ENCODE measurements around the gene TRABD2A.
"Not testable (repeated sequence)": the region's sequence is repeated elsewhere in the genome, so short reads cannot be mapped to it uniquely, and the experiment has no call there.

Gene TRABD2A

GRCh38 chr2:84878896-84879583, 1.8 kb downstream of the TRABD2A start:
- DNase-seq, result no peak

GRCh38 chr2:84878459-84878858, 2.4 kb downstream of the TRABD2A start:
- DNase-seq, result no peak

GRCh38 chr2:84876369-84876768, 4.5 kb downstream of the TRABD2A start:
- no peak for DNase-seq

GRCh38 chr2:84875619-84876018, 5.3 kb downstream of the TRABD2A start:
- not testable (repeated sequence) for DNase-seq

- DNase-seq, result no peak
Measured at GRCh38 chr2:84875213-84875560, 5.7 kb downstream of the TRABD2A start.

GRCh38 chr2:84874381-84875212, 6.3 kb downstream of the TRABD2A start:
- no peak for DNase-seq

GRCh38 chr2:84873350-84873749, 7.5 kb downstream of the TRABD2A start:
- no peak for DNase-seq

GRCh38 chr2:84872691-84873090, 8.2 kb downstream of the TRABD2A start:
- not testable (repeated sequence) for DNase-seq

- DNase-seq, result no peak
Measured at GRCh38 chr2:84870306-84870705, 10.6 kb downstream of the TRABD2A start.

GRCh38 chr2:84868327-84868726, 12.6 kb downstream of the TRABD2A start:
- DNase-seq, result not testable (repeated sequence)

- DNase-seq, result no peak
Measured at GRCh38 chr2:84866122-84866521, 14.8 kb downstream of the TRABD2A start.

GRCh38 chr2:84865181-84865783, 15.6 kb downstream of the TRABD2A start:
- DNase-seq, result no peak

- DNase-seq, result no peak
Measured at GRCh38 chr2:84862006-84862405, 18.9 kb downstream of the TRABD2A start.

GRCh38 chr2:84861539-84861938, 19.3 kb downstream of the TRABD2A start:
- no peak for DNase-seq

GRCh38 chr2:84858937-84859336, 21.9 kb downstream of the TRABD2A start:
- DNase-seq, result no peak

- no peak for DNase-seq
Measured at GRCh38 chr2:84858123-84858522, 22.8 kb downstream of the TRABD2A start.

- no peak for DNase-seq
Measured at GRCh38 chr2:84857566-84857965, 23.3 kb downstream of the TRABD2A start.

- no peak for DNase-seq
Measured at GRCh38 chr2:84856787-84857186, 24.1 kb downstream of the TRABD2A start.

GRCh38 chr2:84855731-84856130, 25.2 kb downstream of the TRABD2A start:
- no peak for DNase-seq

GRCh38 chr2:84854850-84855249, 26.0 kb downstream of the TRABD2A start:
- no peak for DNase-seq

- DNase-seq, result no peak
Measured at GRCh38 chr2:84851876-84852275, 29.0 kb downstream of the TRABD2A start.

- DNase-seq, result no peak
Measured at GRCh38 chr2:84850471-84850870, 30.4 kb downstream of the TRABD2A start.

GRCh38 chr2:84849271-84849952, 31.5 kb downstream of the TRABD2A start:
- DNase-seq, result no peak

Data from SIG-M5 (cell line).